Activated T-cell treated with anti-CD3 and anti-CD28 coated beads, Interleukin-2, amount 50 U/mL, for 4 hours (primary cell): ENCODE data around the gene PPP1R26. TPM values are rescaled to one million over a fixed set of nuclear protein-coding genes. Genes with fewer than 3 reads are reported as not detected.

Source experiments
- ATAC-seq, 2 donors: fragments of 200-7000 bp; cut with Tn5 transposase; one replicate each; pipeline ENCODE4 v1.10.0; 2021
- DNase-seq: peaks from one replicate; pipeline ENCODE4 v3.0.0-alpha.2; 2020
- H3K27me3 Mint-ChIP-seq: one replicate; pipeline ENCODE4 v1.8.0; 2021; ENCODE audit warnings: low read depth, mixed read lengths
- H3K36me3 Mint-ChIP-seq: one replicate; pipeline ENCODE4 v1.8.0; 2022; ENCODE audit warnings: mixed read lengths; ENCODE audit not compliant: insufficient read depth
- H3K4me1 Mint-ChIP-seq: one replicate; pipeline ENCODE4 v1.8.0; 2021; ENCODE audit warnings: low read depth, mixed read lengths
- H3K4me3 Mint-ChIP-seq: one replicate; pipeline ENCODE4 v1.8.0; 2021; ENCODE audit warnings: mild to moderate bottlenecking, moderate library complexity, mixed read lengths
- H3K9me3 Mint-ChIP-seq: one replicate; pipeline ENCODE4 v1.8.0; 2021; ENCODE audit warnings: mixed read lengths
- total RNA-seq, 3 donors: library from RNA; stranded (reverse); gene quantifications; one replicate each; pipeline ENCODE4 v1.2.1, GENCODE V29; 2021

PPP1R26 gene
- total RNA-seq, 3 donors from 2014 or later, result 0.94 to 2.4 (median 1.2) TPM

- Mint-ChIP-seq H3K36me3 (no peaks in the 10 kb centered on the region), H3K4me1 (no peaks in the 10 kb centered on the region), H3K4me3 (no peak overlapping the region), H3K9me3 (no peaks in the 10 kb centered on the region), H3K27me3 (peaks cover 10% of the 10 kb centered on the region)
- ATAC-seq (no peak), DNase-seq (no peak)
Observed at GRCh38 chr9:135489188-135489906, 9.8 kb downstream of the PPP1R26 start.

GRCh38 chr9:135490166-135490870 lies 10.7 kb downstream of the PPP1R26 start:
- no peak for ATAC-seq
- no peak overlapping the region for H3K4me3 Mint-ChIP-seq
- no peaks in the 10 kb centered on the region for H3K36me3 Mint-ChIP-seq

GRCh38 chr9:135490980-135491464 lies 11.4 kb downstream of the PPP1R26 start:
- no peaks in the 10 kb centered on the region for H3K36me3 Mint-ChIP-seq
- no peaks in the 10 kb centered on the region for H3K4me1 Mint-ChIP-seq
- H3K4me3 Mint-ChIP-seq, result no peak overlapping the region
- H3K9me3 Mint-ChIP-seq, result no peaks in the 10 kb centered on the region
- no peak for DNase-seq
- ATAC-seq, result no peak
- H3K27me3 Mint-ChIP-seq, result no peaks in the 10 kb centered on the region

More at GRCh38 chr9:135490166-135490870, 10.7 kb downstream of the PPP1R26 start:
- Mint-ChIP-seq H3K9me3 (no peaks in the 10 kb centered on the region), H3K4me1 (no peaks in the 10 kb centered on the region), H3K27me3 (peaks cover 2% of the 10 kb centered on the region)
- no peak for DNase-seq

- Mint-ChIP-seq H3K36me3 (no peaks in the 10 kb centered on the region), H3K4me3 (no peak overlapping the region), H3K27me3 (no peaks in the 10 kb centered on the region), H3K4me1 (no peaks in the 10 kb centered on the region), H3K9me3 (no peaks in the 10 kb centered on the region)
- ATAC-seq (no peak), DNase-seq (no peak)
Observed at GRCh38 chr9:135491764-135492163, 12.2 kb downstream of the PPP1R26 start.

- Mint-ChIP-seq H3K9me3 (no peaks in the 10 kb centered on the region), H3K36me3 (no peaks in the 10 kb centered on the region), H3K4me3 (no peak overlapping the region), H3K4me1 (no peaks in the 10 kb centered on the region), H3K27me3 (peaks cover under 1% of the 10 kb centered on the region)
- DNase-seq (no peak), ATAC-seq (no peak)
Observed at GRCh38 chr9:135492886-135493669, 13.5 kb downstream of the PPP1R26 start.

- H3K27me3 Mint-ChIP-seq, result peaks cover 4% of the 10 kb centered on the region
- DNase-seq (no peak), ATAC-seq (no peak)
- no peaks in the 10 kb centered on the region for H3K4me1 Mint-ChIP-seq
- H3K4me3 Mint-ChIP-seq, result no peak overlapping the region
- H3K9me3 Mint-ChIP-seq, result no peaks in the 10 kb centered on the region
- no peaks in the 10 kb centered on the region for H3K36me3 Mint-ChIP-seq
Observed at GRCh38 chr9:135494791-135495559, 15.4 kb downstream of the PPP1R26 start.

DNA sequence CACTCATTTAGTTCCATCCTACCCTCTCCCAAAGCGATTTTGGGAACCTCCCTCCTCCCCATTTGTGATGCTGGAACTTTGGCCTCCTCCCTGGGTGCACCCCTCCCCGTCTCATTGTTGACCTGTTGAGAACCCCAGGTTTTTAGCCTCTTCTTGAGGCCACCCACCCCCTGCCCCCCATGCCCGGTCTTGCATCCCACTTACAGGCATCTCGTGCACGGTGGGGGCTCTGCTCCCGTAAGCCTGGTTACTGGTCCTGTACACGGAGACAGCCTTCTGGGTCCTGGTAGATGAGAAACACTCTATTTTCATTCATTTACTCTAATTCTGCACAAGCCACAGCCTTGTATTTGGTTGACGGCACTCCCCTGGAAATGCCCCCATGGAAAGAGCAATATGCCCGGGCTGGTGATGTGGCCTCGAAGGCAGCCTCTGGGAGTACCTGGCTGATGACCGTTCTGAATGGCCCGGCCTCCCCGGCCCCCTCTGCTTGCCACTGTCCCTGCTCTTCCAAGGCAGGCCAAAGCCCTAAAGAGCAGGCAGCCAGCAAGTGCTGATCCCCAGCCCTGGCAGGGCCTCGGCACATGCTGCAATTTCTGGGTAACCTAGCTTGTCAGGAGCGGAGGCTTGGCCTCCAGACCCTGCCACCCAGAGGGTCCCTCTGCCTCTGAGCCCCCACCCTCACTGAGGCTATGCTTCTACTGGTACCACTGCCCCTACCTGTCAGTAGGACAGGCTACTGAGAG lies 19.0 kb downstream of the PPP1R26 start:
- Mint-ChIP-seq H3K4me3 (peak overlapping the region; percentile 91), H3K4me1 (peaks cover 14% of the 10 kb centered on the region)
- DNase-seq, result no peak

GRCh38 chr9:135499326-135500070 lies 19.9 kb downstream of the PPP1R26 start:
- Mint-ChIP-seq H3K27me3 (peaks cover 4% of the 10 kb centered on the region), H3K4me1 (peaks cover 16% of the 10 kb centered on the region), H3K4me3 (peak overlapping the region; percentile 91), H3K9me3 (no peaks in the 10 kb centered on the region), H3K36me3 (peaks cover 14% of the 10 kb centered on the region)
- ATAC-seq (peak; percentile 54 to 59), DNase-seq (peak; percentile 90)

More for the DNA sequence above, 19.0 kb downstream of the PPP1R26 start:
- ATAC-seq, result no peak
- H3K36me3 Mint-ChIP-seq, result peaks cover 6% of the 10 kb centered on the region
- H3K27me3 Mint-ChIP-seq, result peaks cover 4% of the 10 kb centered on the region
- no peaks in the 10 kb centered on the region for H3K9me3 Mint-ChIP-seq

GRCh38 chr9:135500071-135500524 lies 20.5 kb downstream of the PPP1R26 start:
- Mint-ChIP-seq H3K27me3 (peaks cover 4% of the 10 kb centered on the region), H3K4me3 (peak overlapping the region; percentile 91), H3K4me1 (peaks cover 17% of the 10 kb centered on the region), H3K9me3 (no peaks in the 10 kb centered on the region), H3K36me3 (peaks cover 17% of the 10 kb centered on the region)
- ATAC-seq (peak; percentile 0 to 16), DNase-seq (no peak)

GRCh38 chr9:135500525-135501260 lies 21.1 kb downstream of the PPP1R26 start, which contains the start of gene MRPS2:
Gene MRPS2 (plus strand): TSS chr9:135500682. CDS start chr9:135500711, 29 bp downstream.
- H3K4me3 Mint-ChIP-seq, result peak within 1 kb of the TSS; percentile 91
- peaks cover 4% of the 10 kb centered on the region for H3K27me3 Mint-ChIP-seq
- peaks cover 17% of the 10 kb centered on the region for H3K4me1 Mint-ChIP-seq
- H3K9me3 Mint-ChIP-seq, result no peaks in the 10 kb centered on the region
- peaks cover 17% of the 10 kb centered on the region for H3K36me3 Mint-ChIP-seq
- peak; percentile 93 to 94 for ATAC-seq
- peak; percentile 77 for DNase-seq

- H3K27me3 Mint-ChIP-seq, result peaks cover 4% of the 10 kb centered on the region
- peaks cover 17% of the 10 kb centered on the region for H3K4me1 Mint-ChIP-seq
- DNase-seq, result no peak
- ATAC-seq, result no peak
- H3K9me3 Mint-ChIP-seq, result no peaks in the 10 kb centered on the region
- peak overlapping the region; percentile 91 for H3K4me3 Mint-ChIP-seq
- peaks cover 17% of the 10 kb centered on the region for H3K36me3 Mint-ChIP-seq
Observed at GRCh38 chr9:135501261-135502167, 21.9 kb downstream of the PPP1R26 start.
